GM12873 (cell line): ENCODE measurements around the gene SON.

Experiments
- TF ChIP-seq, protein P1 (sequence below): IDR thresholded peaks from 2 replicates; pipeline ENCODE4 v1.5.1; 2012; ENCODE audit warnings: low read depth, mild to moderate bottlenecking, moderate library complexity, low read length, control low read depth; ENCODE audit not compliant: insufficient read depth; ENCODE audit errors: missing control alignments

Gene SON, protein sequence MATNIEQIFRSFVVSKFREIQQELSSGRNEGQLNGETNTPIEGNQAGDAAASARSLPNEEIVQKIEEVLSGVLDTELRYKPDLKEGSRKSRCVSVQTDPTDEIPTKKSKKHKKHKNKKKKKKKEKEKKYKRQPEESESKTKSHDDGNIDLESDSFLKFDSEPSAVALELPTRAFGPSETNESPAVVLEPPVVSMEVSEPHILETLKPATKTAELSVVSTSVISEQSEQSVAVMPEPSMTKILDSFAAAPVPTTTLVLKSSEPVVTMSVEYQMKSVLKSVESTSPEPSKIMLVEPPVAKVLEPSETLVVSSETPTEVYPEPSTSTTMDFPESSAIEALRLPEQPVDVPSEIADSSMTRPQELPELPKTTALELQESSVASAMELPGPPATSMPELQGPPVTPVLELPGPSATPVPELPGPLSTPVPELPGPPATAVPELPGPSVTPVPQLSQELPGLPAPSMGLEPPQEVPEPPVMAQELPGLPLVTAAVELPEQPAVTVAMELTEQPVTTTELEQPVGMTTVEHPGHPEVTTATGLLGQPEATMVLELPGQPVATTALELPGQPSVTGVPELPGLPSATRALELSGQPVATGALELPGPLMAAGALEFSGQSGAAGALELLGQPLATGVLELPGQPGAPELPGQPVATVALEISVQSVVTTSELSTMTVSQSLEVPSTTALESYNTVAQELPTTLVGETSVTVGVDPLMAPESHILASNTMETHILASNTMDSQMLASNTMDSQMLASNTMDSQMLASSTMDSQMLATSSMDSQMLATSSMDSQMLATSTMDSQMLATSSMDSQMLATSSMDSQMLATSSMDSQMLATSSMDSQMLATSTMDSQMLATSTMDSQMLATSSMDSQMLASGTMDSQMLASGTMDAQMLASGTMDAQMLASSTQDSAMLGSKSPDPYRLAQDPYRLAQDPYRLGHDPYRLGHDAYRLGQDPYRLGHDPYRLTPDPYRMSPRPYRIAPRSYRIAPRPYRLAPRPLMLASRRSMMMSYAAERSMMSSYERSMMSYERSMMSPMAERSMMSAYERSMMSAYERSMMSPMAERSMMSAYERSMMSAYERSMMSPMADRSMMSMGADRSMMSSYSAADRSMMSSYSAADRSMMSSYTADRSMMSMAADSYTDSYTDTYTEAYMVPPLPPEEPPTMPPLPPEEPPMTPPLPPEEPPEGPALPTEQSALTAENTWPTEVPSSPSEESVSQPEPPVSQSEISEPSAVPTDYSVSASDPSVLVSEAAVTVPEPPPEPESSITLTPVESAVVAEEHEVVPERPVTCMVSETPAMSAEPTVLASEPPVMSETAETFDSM (N-terminal part only)

GRCh38 chr21:33542640-33543504 is at the start of gene SON:
SON (plus strand) TSS chr21:33543038; CDS start chr21:33543093, 55 bp downstream.
- TF ChIP-seq, protein P1, sequence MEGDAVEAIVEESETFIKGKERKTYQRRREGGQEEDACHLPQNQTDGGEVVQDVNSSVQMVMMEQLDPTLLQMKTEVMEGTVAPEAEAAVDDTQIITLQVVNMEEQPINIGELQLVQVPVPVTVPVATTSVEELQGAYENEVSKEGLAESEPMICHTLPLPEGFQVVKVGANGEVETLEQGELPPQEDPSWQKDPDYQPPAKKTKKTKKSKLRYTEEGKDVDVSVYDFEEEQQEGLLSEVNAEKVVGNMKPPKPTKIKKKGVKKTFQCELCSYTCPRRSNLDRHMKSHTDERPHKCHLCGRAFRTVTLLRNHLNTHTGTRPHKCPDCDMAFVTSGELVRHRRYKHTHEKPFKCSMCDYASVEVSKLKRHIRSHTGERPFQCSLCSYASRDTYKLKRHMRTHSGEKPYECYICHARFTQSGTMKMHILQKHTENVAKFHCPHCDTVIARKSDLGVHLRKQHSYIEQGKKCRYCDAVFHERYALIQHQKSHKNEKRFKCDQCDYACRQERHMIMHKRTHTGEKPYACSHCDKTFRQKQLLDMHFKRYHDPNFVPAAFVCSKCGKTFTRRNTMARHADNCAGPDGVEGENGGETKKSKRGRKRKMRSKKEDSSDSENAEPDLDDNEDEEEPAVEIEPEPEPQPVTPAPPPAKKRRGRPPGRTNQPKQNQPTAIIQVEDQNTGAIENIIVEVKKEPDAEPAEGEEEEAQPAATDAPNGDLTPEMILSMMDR: no peak

GRCh38 chr21:33493756-33494155 is 49.1 kb upstream of the SON start:
- TF ChIP-seq, protein P1: no peak

- TF ChIP-seq, protein P1: no peak
Observed at GRCh38 chr21:33495743-33496142, 47.1 kb upstream of the SON start.

- TF ChIP-seq, protein P1: no peak
Observed at GRCh38 chr21:33496345-33496744, 46.5 kb upstream of the SON start.

- TF ChIP-seq, protein P1: no peak
Observed at GRCh38 chr21:33505833-33506232, 37.0 kb upstream of the SON start.

DNA sequence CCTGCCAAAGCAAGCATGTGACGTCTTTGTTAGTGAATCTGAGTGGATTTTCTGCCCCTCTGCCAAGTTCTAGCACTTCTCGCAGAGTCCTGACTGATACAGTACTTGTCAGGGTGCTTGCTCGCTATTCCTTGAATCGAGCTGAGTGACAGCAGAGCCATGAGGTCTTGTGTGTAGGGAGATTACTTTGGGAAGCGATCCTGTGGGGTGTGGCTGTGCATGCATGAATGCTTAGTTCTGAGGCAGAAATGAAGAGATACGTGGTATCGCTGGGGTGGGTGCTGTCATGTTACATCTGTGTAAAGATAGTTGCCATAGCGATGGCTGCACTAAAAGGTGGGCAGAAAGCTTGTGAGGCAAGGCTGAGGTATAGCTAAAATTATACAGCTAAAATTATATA is 32.0 kb upstream of the SON start:
- TF ChIP-seq, protein P1: no peak
